Heart left ventricle (tissue), 16 donors: ENCODE results near the gene MRNIP. TPM values are rescaled to one million over a fixed set of nuclear protein-coding genes. Genes with fewer than 3 reads are reported as not detected.

Source experiments
- ATAC-seq, 4 donors: fragments of 200-7000 bp; cut with Tn5 transposase; one replicate each; pipeline ENCODE4 v1.9.1; 2020 to 2022; ENCODE audit warnings: moderate library complexity in 4 of 4, mild to moderate bottlenecking in 3 of 4, moderate number of reproducible peaks in 1 of 4
- DNase-seq, 5 donors: peaks; one replicate each; pipeline ENCODE4 v3.0.0-alpha.2; 2020
- H3K27ac ChIP-seq, 12 donors: fragments of 200-600 bp; sonication (generic) in 4 of 12; one replicate each; pipeline versions ENCODE4 v1.5.0 to v1.8.0; 2016 to 2022; ENCODE audit warnings: mild to moderate bottlenecking in 2 of 12
- H3K27me3 ChIP-seq, 9 donors: fragments of 200-600 bp; sonication (generic) in 2 of 9; one replicate each; pipeline versions ENCODE4 v1.5.1 to v1.8.0; 2016 to 2022; ENCODE audit warnings: mild to moderate bottlenecking in 3 of 9
- H3K36me3 ChIP-seq, 9 donors: fragments of 200-600 bp; sonication (generic) in 2 of 9; one replicate each; pipeline versions ENCODE4 v1.5.0 to v1.8.0; 2018 to 2022; ENCODE audit warnings: mild to moderate bottlenecking in 2 of 9
- H3K4me1 ChIP-seq, 12 donors: fragments of 200-600 bp; sonication (generic) in 4 of 12; one replicate each; pipeline versions ENCODE4 v1.5.0 to v1.8.0; 2016 to 2022; ENCODE audit warnings: mild to moderate bottlenecking in 3 of 12
- H3K4me3 ChIP-seq, 12 donors: fragments of 200-600 bp; sonication (generic) in 4 of 12; one replicate each; pipeline versions ENCODE4 v1.5.0 to v1.8.0; 2017 to 2022; ENCODE audit warnings: mild to moderate bottlenecking in 9 of 12, moderate library complexity in 4 of 12
- H3K9me3 ChIP-seq, 12 donors: fragments of 200-600 bp; sonication (generic) in 4 of 12; one replicate each; pipeline versions ENCODE4 v1.5.0 to v1.8.0; 2016 to 2022; ENCODE audit warnings: mild to moderate bottlenecking in 1 of 12
- CTCF ChIP-seq, 12 donors: fragments of 200-600 bp; sonication (generic) in 4 of 12; IDR thresholded peaks; one replicate each; pipeline versions ENCODE4 v1.5.0 to v1.8.0; 2018 to 2022; ENCODE audit warnings: antibody characterized with exemption in 12 of 12, mild to moderate bottlenecking in 5 of 12
- POLR2A ChIP-seq, 2 donors: fragments of 450-650 bp; IDR thresholded peaks; one replicate each; pipeline ENCODE4 v1.6.1; 2017; ENCODE audit warnings: antibody characterized with exemption in 2 of 2, mild to moderate bottlenecking in 2 of 2, moderate library complexity in 2 of 2
- WGBS, 4 donors: extraction: QIAGEN DNeasy Blood & Tissue Kit in 2 of 4; methylation state at CpG; one replicate each; pipeline versions ENCODE4 v1.1.5 to v1.1.7; 2013 to 2018; 5-methylcytosine and 5-hydroxymethylcytosine counted together
- intact Hi-C, 10 donors: fragments of 100-400 bp; cut with DNase I; formaldehyde crosslinking; loops; one replicate each; pipeline versions ENCODE4 v1.11.1 to v1.14.2; 2022
- polyA plus RNA-seq, 2 donors: library from polyadenylated mRNA; stranded (reverse); fragments of 200-250 nt; gene quantifications; one replicate each; pipeline ENCODE4 v1.2.3, GENCODE V29; 2013
- total RNA-seq, 9 donors: library from RNA; depleted of rRNA in 2 of 9; stranded (reverse); fragments of >200 nt in 2 of 9; fragmentation: NEBNext Ultra II Directional in 3 of 9; extraction: Animal tissue kit (Norgen Biotek cat#: 25700) in 3 of 9; gene quantifications; one replicate each; pipeline versions ENCODE4 v1.1.0 to v1.2.4, GENCODE V29; 2016 to 2023
- donor health status: ischemic (EF 13 %, LVEDD 7.1; RV severe dilation, severe dysfunction).
- donor health status: healthy with polysubstance abuse.
- donor health status: DM: no; HTN: yes; CAD: no.
- donor health status: DM: no; HTN: no; CAD: no.
- donor health status: ischemic (EF 25% LVEDD 6.9; RV normal size, moderate dysfunction).
- donor health status: ischemic (EF 25% LVEDD 5.7; RV mildly dilated, moderate dysfunction).
- donor health status: healthy.
- donor health status: DM: yes; HTN: yes; CAD: no.
- donor health status: ischemic (EF 35%, LVEDD 5.7; RV mildly dilated, moderate dysfunction).
- donor health status: nonischemic (EF 11% LVEDD 7.7; RV severe dilation, severe dysfunction).
- donor health status: DM: yes; HTN: yes; CAD: no.
- donor health status: PGD.
- donor health status: ischemic (EF 29% LVEDD 5.4; RV normal size, mild dysfunction).
- donor health status: nonischemic (EF 23%, LVEDD 6.1; RV moderate dilation, normal function).

Gene MRNIP
- total and polyA plus RNA-seq, 11 donors: 8.5 to 24.1 (median 12.3) TPM

GRCh38 chr5:179797741-179798140 is 60.9 kb downstream of the MRNIP start:
- TF ChIP-seq POLR2A (IDR thresholded peaks at IDR 0.05) (no peak), CTCF (IDR thresholded peaks at IDR 0.05) (no peak)
- Histone ChIP-seq H3K4me3 (no peak overlapping the region), H3K27me3 (no peaks in the 10 kb centered on the region), H3K27ac (no peak overlapping the region), H3K9me3 (no peaks in the 10 kb centered on the region), H3K36me3 (peaks cover 7 to 56% (median 42%) of the 10 kb centered on the region in 9 donors), H3K4me1 (peaks cover 5 to 55% (median 49%) of the 10 kb centered on the region in 12 donors)
- intact Hi-C loops: loop anchor here in 6 of 10 donors (2.0 to 5.0 kb wide), 4 partner anchors 33 to 65 kb away; partner anchors contain the start of gene MAML1 (in 1 of the 6)
- peak in 3 of 5 donors; percentile 17 to 37 (median 26) for DNase-seq
- WGBS, 4 donors: 90 to 96% (median 95%) methylated on average over 9 to 30 of the region's 30 CpGs
- ATAC-seq: no peak

- Histone ChIP-seq H3K27ac (peak overlapping the region in 11 of 12 donors; percentile 74 to 95 (median 85)), H3K4me3 (peak overlapping the region in 10 of 12 donors; percentile 55 to 82 (median 68)), H3K9me3 (no peaks in the 10 kb centered on the region), H3K36me3 (peaks cover 7 to 50% (median 42%) of the 10 kb centered on the region in 9 donors), H3K27me3 (no peaks in the 10 kb centered on the region), H3K4me1 (peaks cover 5 to 55% (median 49%) of the 10 kb centered on the region in 12 donors)
- WGBS, 4 donors: 87 to 91% (median 89%) methylated on average over 20 to 21 of the region's 21 CpGs
- ATAC-seq: no peak
- peak in 2 of 5 donors; percentile 21 to 63 for DNase-seq
- intact Hi-C loops: loop anchor here in 7 of 10 donors (1.0 to 5.0 kb wide), 5 partner anchors 32 to 64 kb away; partner anchors contain the start of gene MAML1 (in 1 of the 7)
- TF ChIP-seq CTCF (IDR thresholded peaks at IDR 0.05) (no peak), POLR2A (IDR thresholded peaks at IDR 0.05) (no peak)
Observed at GRCh38 chr5:179796877-179797608, 61.6 kb downstream of the MRNIP start.

GRCh38 chr5:179795863-179796833 is 62.5 kb downstream of the MRNIP start:
- peak overlapping the region; percentile 46 to 82 (median 68) for H3K4me3 ChIP-seq
- no peaks in the 10 kb centered on the region for H3K9me3 ChIP-seq
- ATAC-seq: peak; percentile 43 to 75 (median 66)
- H3K27ac ChIP-seq: peak overlapping the region; percentile 63 to 95 (median 85)
- peaks cover 7 to 42% (median 38%) of the 10 kb centered on the region in 9 donors for H3K36me3 ChIP-seq
- 3 to 7% (median 5%) methylated on average over 48 to 113 of the region's 113 CpGs for WGBS, 4 donors
- H3K27me3 ChIP-seq: no peaks in the 10 kb centered on the region
- intact Hi-C loops: loop anchor here in 9 of 10 donors (1.0 to 5.0 kb wide), 5 partner anchors 31 to 63 kb away; partner anchors contain the start of gene MAML1 (in 1 of the 9)
- DNase-seq: peak; percentile 78 to 92 (median 85)
- H3K4me1 ChIP-seq: peaks cover 5 to 58% (median 49%) of the 10 kb centered on the region in 12 donors
- peak; percentile 63 to 96 (median 88) for TF ChIP-seq CTCF (IDR thresholded peaks at IDR 0.05)
- TF ChIP-seq POLR2A (IDR thresholded peaks at IDR 0.05): peak in 1 of 2 donors; percentile 61
